IPS-15b (cell line): ENCODE data around the gene C1orf21.

Experiments
- H3K27me3 ChIP-seq: one replicate; pipeline ENCODE4 v1.6.1; 2013; ENCODE audit warnings: low read length; ENCODE audit not compliant: control insufficient read depth, insufficient read depth
- H3K36me3 ChIP-seq: one replicate; pipeline ENCODE4 v1.6.1; 2013; ENCODE audit warnings: low read length; ENCODE audit not compliant: control insufficient read depth, insufficient read depth
- H3K4me1 ChIP-seq: one replicate; pipeline ENCODE4 v1.6.1; 2013; ENCODE audit warnings: mild to moderate bottlenecking, low read length; ENCODE audit not compliant: control insufficient read depth, insufficient read depth
- H3K4me3 ChIP-seq: one replicate; pipeline ENCODE4 v1.5.1; 2013; ENCODE audit warnings: low read depth, low read length
- H3K9ac ChIP-seq: one replicate; pipeline ENCODE4 v1.6.1; 2013; ENCODE audit warnings: low read depth, mild to moderate bottlenecking, low read length
- H3K9me3 ChIP-seq: one replicate; pipeline ENCODE4 v1.6.1; 2013; ENCODE audit warnings: mild to moderate bottlenecking, low read length; ENCODE audit not compliant: control insufficient read depth, insufficient read depth

The C1orf21 gene

DNA sequence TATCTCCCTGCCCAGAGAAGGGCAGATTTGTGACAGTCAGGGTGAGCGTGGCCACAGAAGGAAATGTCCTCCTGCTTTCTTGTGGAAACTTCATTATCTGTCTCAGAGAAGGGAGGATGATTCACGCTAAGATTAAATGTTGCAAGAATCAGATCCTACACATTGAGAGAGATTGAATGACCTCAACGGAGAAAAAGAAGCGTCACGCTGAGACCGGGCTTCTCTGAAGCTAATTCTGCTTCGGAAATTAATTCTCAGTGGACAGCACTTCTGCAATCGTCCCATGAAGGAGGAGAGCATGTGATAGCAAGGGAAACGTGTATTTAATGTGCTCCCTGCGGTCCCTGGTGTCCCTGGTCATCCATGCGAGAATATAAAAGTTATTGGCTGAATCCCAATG is 19.8 kb upstream of the C1orf21 start:
- Histone ChIP-seq H3K9ac (no peak overlapping the region), H3K4me1 (no peaks in the 10 kb centered on the region), H3K9me3 (no peaks in the 10 kb centered on the region), H3K27me3 (no peaks in the 10 kb centered on the region), H3K36me3 (no peaks in the 10 kb centered on the region), H3K4me3 (no peak overlapping the region)

DNA sequence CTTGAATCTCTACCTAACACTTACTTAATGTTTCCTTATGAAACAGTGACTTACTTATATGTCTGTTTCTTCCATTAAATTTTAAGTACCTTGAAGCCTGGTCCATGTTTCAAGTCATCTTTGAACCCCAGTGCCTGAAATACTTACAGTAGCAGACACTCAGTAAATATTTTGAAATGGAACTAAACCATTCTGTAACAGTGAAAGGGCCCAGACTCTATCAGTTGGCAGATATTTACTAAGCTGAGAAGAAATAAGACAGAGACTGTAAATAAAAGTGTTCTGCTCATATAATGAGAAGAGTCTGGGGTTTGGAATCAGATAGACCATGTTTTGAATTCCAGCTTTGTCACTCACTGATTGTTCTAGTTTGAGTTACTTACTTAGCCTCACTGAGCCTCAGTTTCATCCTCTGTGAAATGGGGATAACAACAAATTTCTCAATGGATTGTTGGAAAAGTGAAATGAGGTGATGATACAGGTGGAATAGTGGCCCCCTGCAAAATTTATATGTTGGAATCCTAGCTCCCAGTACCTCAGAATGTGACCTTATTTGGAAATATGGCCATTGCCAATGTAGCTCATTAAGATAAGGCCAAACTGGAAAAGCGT is 19.3 kb upstream of the C1orf21 start:
- Histone ChIP-seq H3K27me3 (no peaks in the 10 kb centered on the region), H3K9ac (no peak overlapping the region), H3K4me1 (no peaks in the 10 kb centered on the region), H3K9me3 (no peaks in the 10 kb centered on the region), H3K4me3 (no peak overlapping the region), H3K36me3 (no peaks in the 10 kb centered on the region)

DNA sequence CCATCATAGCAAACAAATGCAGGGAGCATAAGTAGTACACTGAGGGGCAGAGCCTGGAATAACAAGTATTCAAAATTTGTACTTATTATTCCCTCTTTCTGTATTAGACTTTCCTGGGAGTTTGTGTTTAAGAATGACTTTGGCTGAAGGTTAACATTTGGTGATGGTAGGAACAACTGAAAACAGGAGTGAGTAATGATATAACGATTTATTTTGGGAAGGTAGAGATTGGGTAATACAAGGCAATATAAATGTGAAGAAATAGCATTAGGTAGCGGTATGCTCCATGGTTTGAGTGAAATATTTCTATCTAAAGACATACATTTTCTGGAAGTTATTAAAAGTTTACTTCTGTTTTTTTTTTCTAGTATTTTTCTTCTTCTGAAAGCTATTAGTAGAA is 18.5 kb upstream of the C1orf21 start:
- no peaks in the 10 kb centered on the region for H3K27me3 ChIP-seq
- H3K9me3 ChIP-seq = no peaks in the 10 kb centered on the region
- H3K4me3 ChIP-seq = no peak overlapping the region
- H3K36me3 ChIP-seq = no peaks in the 10 kb centered on the region
- no peak overlapping the region for H3K9ac ChIP-seq
- no peaks in the 10 kb centered on the region for H3K4me1 ChIP-seq

DNA sequence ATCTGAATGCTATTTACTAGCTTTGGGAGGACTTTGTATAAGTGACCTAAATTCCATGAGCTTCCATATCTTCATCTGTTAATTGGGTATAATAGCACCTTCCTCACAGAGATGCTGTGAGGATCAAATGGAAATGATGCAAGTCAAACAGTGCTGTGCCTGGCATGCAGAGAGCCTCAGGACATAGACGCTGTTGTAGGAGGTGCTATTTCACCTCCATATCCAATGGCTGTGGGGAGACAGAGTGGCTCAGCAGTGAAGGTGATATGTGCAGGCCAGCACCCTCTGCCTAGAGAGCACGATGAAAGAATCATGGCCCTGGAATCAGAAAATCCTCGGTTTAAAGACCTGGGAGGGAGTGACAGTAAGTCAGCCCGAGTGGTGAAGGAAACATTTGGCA is 16.0 kb upstream of the C1orf21 start:
- Histone ChIP-seq H3K4me3 (no peak overlapping the region), H3K36me3 (no peaks in the 10 kb centered on the region)

DNA sequence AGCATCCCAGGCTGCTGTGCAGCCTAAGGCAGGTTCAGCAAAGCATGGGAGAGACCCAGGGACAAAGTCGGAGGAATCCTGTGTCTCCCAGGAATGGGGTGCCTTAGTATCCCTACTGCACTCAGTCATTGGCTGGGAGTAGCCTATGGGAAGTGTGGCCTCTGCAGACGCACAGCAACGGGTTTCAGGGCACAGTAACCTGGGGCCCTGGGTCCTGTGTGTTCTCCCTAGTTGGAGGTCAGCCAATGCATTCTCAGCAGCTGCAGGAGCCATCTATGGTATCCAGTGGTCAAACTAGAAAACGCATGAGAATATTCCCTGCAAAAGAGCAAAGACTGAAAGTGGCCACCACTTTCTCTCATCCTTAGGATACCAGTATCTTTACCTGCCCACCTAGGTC is 13.7 kb upstream of the C1orf21 start:
- H3K9me3 ChIP-seq = no peaks in the 10 kb centered on the region
- H3K36me3 ChIP-seq = no peaks in the 10 kb centered on the region
- H3K27me3 ChIP-seq = no peaks in the 10 kb centered on the region
- no peak overlapping the region for H3K4me3 ChIP-seq
- peaks cover 3% of the 10 kb centered on the region for H3K4me1 ChIP-seq
- no peak overlapping the region for H3K9ac ChIP-seq

More for the DNA sequence above, 16.0 kb upstream of the C1orf21 start:
- Histone ChIP-seq H3K4me1 (no peaks in the 10 kb centered on the region), H3K9ac (no peak overlapping the region), H3K9me3 (no peaks in the 10 kb centered on the region), H3K27me3 (no peaks in the 10 kb centered on the region)

DNA sequence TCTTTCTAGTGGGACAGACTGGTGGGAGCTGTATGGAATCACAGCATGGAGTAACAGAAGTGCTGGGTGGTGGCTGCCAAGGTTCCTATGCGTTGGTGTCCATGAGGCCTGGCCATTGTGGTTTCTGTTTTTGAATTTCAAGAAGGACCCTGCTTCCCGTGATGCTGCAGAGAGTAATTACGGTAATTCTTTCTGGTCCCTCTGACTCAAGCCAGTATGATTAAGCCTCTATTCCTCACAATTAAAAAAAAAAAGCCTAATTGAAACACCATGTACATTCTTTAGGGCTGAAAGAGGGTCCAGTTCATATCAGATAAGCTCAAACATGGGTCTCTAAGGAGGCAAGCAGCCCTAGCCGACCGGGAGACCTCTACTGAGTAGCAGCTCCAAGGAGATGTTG is 10.5 kb upstream of the C1orf21 start:
- Histone ChIP-seq H3K27me3 (no peaks in the 10 kb centered on the region), H3K9ac (no peak overlapping the region), H3K4me1 (peaks cover 3% of the 10 kb centered on the region), H3K36me3 (no peaks in the 10 kb centered on the region), H3K4me3 (no peak overlapping the region), H3K9me3 (no peaks in the 10 kb centered on the region)

- H3K4me1 ChIP-seq = peaks cover 19% of the 10 kb centered on the region
- no peaks in the 10 kb centered on the region for H3K9me3 ChIP-seq
- no peak overlapping the region for H3K4me3 ChIP-seq
- H3K9ac ChIP-seq = no peak overlapping the region
- no peaks in the 10 kb centered on the region for H3K36me3 ChIP-seq
- no peaks in the 10 kb centered on the region for H3K27me3 ChIP-seq
These were observed 7.6 kb upstream of the C1orf21 start for GRCh38 chr1:184379111-184379752.

DNA sequence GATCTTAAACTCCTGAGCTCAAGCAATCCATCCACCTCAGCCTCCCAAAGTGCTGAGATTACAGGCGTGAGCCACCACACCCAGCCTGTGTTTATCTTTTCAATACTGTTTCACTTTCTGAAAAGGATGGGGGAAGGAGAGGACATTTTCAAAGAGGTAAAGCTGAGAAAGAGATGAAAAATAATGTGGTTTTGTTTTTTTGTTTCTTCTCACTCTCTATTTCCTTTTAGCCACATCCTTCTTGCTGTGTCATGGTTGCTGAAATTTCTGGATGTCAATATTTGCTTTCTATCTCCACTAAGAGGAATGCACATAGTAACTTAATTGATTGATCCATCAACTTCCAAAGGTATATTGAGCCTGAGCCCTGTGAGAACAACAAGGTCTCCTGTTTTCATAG is 6.4 kb upstream of the C1orf21 start:
- Histone ChIP-seq H3K9ac (no peak overlapping the region), H3K27me3 (no peaks in the 10 kb centered on the region), H3K4me1 (peaks cover 31% of the 10 kb centered on the region), H3K36me3 (no peaks in the 10 kb centered on the region), H3K4me3 (no peak overlapping the region), H3K9me3 (no peaks in the 10 kb centered on the region)

DNA sequence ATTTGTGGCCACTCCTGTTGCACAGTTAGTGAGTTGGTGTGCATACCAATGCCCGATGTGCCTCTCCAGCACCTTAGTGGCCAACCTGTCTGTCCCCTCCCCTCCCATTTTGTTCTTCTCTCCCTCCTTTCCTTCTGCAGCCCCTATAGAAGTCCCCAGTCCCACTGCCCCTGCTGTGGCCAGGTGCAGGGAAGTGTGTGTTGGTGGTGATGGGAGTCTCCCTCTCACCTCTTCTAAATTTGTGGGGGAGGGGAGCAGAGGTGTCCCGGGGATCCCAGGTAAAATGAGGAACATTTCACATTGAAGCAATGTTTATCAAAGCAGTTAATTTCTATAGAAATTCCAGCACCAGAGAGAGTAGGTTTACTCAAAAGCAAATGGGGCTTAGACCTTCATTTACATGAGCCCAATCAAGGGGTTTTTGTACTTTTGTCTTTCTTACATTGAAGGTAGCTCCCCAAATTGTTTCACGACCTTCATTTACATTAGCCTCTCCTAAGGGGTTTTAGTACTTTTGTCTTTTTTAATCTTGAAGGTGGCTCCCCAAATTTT is 3.0 kb upstream of the C1orf21 start:
- no peak overlapping the region for H3K4me3 ChIP-seq
- no peak overlapping the region for H3K9ac ChIP-seq
- peaks cover 3% of the 10 kb centered on the region for H3K27me3 ChIP-seq
- peaks cover 37% of the 10 kb centered on the region for H3K4me1 ChIP-seq
- no peaks in the 10 kb centered on the region for H3K36me3 ChIP-seq
- H3K9me3 ChIP-seq = no peaks in the 10 kb centered on the region

GRCh38 chr1:184385865-184386311 is 941 bp upstream of the C1orf21 start:
- Histone ChIP-seq H3K9me3 (no peaks in the 10 kb centered on the region), H3K9ac (peak overlapping the region; percentile 89), H3K4me3 (peak overlapping the region; percentile 80), H3K27me3 (peaks cover 3% of the 10 kb centered on the region), H3K36me3 (no peaks in the 10 kb centered on the region), H3K4me1 (peaks cover 50% of the 10 kb centered on the region)

DNA sequence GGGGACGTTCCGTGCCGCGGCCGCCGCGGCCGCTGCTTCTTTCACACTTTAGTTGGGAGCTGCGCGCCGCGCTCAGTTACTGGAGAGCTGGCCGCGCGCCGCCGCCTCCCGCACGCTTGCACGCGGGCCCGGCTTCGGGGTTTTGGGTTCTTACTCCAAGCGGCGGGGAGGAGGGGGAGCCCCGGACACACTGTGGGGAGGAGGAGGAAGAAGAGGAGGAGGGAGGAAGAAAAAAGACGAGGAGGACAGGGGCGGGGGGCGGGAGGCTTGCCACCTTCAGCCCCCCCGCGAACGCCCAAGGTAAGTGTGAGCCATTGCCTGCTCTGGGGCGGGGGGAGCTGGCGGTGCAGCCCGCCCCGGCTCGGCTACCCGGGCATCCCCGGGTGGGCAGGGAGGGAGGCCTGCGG is 243 bp downstream of the C1orf21 start:
- H3K9ac ChIP-seq = peak overlapping the region; percentile 5
- H3K4me3 ChIP-seq = peak overlapping the region; percentile 80
- H3K9me3 ChIP-seq = no peaks in the 10 kb centered on the region
- H3K36me3 ChIP-seq = no peaks in the 10 kb centered on the region
- peaks cover 3% of the 10 kb centered on the region for H3K27me3 ChIP-seq
- H3K4me1 ChIP-seq = peaks cover 57% of the 10 kb centered on the region
